Mesenteric fat pad (tissue), 1 donor: Measurements from ENCODE around the gene MYO1E. TPM values are rescaled to one million over a fixed set of nuclear protein-coding genes. Genes with fewer than 3 reads are reported as not detected.
"Not testable (repeated sequence)": the region's sequence is repeated elsewhere in the genome, so short reads cannot be mapped to it uniquely, and the experiment has no call there.

Source experiments
- DNase-seq: peaks from one replicate; pipeline ENCODE4 v3.0.0-alpha.2; 2020; ENCODE audit warnings: low spot score
- total RNA-seq: library from RNA; stranded (reverse); fragmentation: NEBNext Ultra II Directional; extraction: Animal tissue kit (Norgen Biotek cat#: 25700); gene quantifications from one replicate; pipeline ENCODE4 v1.2.1, GENCODE V29; 2021
- donor health status: DM: yes; HTN: yes; CAD: no.

The MYO1E gene
- total RNA-seq, 1 donor from 2014 or later, result 68.7 TPM

GRCh38 chr15:59387196-59387878 is 14.7 kb upstream of the MYO1E start:
- DNase-seq, result not testable (repeated sequence)

DNA sequence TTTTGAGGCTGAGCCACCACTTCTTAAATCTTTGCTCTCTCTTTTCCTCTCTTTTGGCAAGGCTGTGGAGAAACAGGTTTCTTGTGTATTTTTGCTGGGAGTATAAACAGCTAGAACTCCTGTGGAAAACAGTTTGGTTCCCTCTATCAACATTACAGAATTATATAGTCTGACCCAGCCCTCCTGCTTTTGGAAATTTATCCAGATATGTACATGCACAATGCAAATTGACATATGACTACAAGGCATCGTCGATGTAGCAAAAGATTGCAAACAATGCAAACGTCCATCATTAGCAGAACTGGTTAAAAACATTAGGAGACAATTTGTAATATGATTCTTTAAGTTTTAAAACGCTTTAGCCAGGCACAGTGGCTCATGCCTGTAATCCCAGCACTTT is 12.5 kb upstream of the MYO1E start:
- no peak for DNase-seq

DNA sequence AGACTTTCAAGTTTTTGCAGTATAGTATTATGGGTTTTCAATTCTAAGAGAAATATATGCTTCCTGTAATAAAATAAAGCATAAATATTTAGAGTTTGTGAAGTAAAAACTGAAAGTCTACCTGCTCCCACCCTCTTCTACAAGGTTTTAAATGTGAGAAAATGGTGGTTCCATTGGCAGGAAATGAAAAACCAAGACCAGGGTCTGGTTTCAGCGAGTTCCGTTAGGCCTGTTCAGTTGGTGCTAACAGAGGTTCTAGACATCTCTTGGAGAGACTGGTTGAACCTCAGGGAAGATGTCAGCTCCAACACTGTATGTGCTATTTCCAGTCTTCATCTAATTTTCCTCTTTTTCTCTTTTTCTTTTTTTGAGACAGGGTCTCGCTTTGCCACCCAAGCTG is 11.8 kb upstream of the MYO1E start:
- DNase-seq, result no peak

- no peak for DNase-seq
Observed at GRCh38 chr15:59380902-59381610, 8.4 kb upstream of the MYO1E start.

GRCh38 chr15:59379531-59379930 is 6.9 kb upstream of the MYO1E start:
- no peak for DNase-seq

DNA sequence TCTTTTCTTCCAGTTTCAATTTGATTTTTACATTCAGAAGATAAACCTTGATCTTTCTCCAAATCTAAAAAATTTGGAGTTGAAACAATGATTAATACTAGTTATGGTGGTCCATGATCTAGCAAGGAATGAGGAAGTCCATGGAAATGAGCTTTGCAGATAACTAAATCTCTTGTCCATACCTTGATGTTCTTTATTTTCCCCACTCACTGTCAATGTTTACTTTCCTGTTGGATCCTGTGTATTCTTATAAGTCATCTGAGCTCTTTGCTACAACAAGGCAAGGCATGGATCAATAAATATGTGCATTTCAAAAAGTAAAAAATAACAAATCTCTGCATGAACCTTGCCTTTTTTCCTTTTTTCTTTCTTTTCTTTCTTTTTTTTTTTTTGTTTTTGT is 6.2 kb upstream of the MYO1E start:
- DNase-seq, result no peak

GRCh38 chr15:59377924-59378323 is 5.3 kb upstream of the MYO1E start:
- no peak for DNase-seq

- no peak for DNase-seq
Observed at GRCh38 chr15:59376733-59377132, 4.1 kb upstream of the MYO1E start.

DNA sequence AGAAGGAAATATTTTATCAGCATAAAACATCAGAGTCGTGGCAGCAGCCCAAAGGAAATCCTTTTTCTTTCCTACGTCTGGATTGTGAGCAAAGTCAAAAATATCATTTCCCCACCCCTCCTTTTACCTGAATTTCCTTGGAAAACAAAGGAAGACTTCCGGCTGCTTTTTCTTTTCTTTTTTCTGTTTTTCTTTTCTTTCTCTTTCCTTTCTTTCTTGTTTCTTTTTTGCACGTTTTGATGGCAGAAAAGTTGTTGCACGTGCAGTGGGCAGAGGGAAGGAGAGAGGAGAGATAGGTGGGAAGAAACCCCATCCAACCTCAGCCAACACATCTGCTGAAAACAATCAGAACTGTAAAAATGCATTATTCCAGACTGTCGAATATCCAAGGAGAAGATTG is 544 bp upstream of the MYO1E start:
- no peak for DNase-seq

GRCh38 chr15:59371458-59372351 is 966 bp downstream of the MYO1E start:
- no peak for DNase-seq

DNA sequence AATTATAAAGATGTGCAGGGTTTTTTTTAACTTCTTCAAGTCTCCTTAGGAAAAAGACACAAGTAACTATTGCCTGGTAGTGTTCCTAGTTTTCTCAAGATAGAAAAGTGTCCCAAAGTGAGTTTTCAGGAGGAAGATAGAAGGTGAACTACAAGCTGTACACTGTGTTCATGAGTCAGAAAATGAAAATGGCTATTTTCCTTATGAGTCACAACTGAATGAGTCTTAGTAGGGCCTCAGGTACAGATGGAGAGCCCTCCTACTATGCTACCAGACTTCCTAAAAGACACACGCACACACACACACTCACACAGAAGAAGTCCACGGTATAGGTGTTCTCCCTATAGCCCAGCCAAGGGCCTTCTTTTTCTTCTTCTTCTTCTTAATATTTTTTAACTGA is 3.1 kb downstream of the MYO1E start:
- no peak for DNase-seq

DNA sequence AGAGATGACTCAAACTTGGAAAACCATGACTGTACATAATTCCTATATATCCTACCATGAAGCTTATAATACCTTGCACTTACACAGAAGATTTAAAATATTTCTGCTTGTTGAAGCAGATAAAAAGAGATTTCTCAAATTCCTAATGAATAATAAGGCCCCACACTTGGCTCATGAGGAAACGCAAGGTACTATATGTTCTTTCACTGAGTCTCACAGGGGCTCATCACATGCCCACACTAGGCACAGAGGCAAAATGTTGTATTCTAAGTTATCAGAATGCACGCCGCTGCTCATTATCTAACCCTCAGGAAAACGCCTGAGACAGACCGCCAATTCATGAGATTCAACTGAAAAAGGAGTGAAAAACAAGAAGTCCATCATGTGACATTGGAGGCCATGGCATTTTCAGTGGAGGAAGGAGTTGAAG is 5.6 kb downstream of the MYO1E start:
- no peak for DNase-seq

DNA sequence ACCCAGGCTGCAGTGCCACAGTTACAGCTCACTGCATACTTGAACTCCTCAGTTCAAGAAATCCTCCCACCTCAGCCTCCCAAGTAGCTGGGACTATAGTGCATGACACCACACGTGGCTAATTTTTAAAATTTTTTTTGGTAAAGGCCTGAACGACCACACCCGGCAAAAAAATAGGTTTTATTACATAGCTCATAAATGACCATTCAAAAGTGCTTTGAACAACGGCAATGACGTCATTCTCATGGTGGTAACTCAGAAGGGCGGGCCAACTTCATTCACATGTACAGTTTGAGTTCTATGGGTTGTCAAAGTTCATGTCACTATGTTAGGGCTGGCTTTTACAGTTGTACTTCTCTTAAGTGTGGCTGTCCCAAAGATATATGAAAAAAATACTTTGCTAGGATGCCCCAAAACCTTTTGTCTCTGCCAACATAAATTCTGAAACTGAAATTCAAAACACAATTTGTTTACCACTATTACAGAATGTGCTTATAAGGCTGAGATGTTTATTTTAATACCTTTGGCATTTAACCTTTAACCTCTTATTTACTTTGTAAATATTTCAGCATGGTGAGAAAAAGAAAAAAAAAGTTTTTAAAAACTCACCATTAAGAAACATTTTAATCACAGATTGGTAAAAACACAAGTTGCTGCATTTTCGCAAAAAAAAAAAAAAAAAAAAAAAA is 6.2 kb downstream of the MYO1E start:
- no peak for DNase-seq

DNA sequence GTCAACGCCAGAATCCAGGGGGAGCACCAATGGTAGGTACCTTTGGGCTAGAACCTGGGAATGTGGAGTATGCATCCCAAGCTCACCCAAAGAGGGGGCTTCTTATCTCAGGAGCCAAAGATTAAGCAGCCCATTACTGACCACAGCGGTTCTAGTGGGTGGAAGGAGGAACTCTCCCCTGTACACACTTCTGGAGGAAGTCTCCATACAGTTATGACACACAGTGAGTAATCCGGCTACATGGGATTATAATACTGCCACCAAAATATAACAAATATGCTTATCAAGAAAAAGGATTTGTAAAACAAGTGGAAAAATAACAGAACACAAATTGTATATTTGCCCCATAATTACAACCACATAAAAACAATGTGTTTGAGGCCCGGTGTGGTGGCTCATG is 8.4 kb downstream of the MYO1E start:
- DNase-seq, result no peak

- DNase-seq, result no peak
Observed at GRCh38 chr15:59362331-59362730, 10.3 kb downstream of the MYO1E start.

- no peak for DNase-seq
Observed at GRCh38 chr15:59360896-59361295, 11.8 kb downstream of the MYO1E start.

GRCh38 chr15:59360305-59360704 is 12.4 kb downstream of the MYO1E start:
- no peak for DNase-seq

DNA sequence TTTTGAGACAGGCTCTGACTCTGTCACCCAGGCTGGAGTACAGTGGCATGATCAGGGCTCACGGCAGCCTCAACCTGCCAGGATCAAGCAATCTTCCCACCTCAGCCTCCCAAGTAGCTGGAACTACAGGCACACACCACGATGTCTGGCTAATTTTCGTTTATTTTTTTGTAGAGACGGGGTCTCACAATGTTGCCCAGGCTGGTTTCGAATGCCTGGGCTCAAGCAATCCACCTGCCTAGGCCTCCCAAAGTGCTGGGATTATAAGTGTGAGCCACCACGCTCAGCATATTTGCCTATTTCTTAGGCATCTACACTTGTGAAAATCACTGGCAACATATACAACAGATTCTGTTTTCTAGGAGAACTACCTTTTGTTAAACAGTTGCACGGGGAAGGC is 16.9 kb downstream of the MYO1E start:
- DNase-seq, result no peak

GRCh38 chr15:59354417-59355031 is 18.1 kb downstream of the MYO1E start:
- DNase-seq, result no peak

DNA sequence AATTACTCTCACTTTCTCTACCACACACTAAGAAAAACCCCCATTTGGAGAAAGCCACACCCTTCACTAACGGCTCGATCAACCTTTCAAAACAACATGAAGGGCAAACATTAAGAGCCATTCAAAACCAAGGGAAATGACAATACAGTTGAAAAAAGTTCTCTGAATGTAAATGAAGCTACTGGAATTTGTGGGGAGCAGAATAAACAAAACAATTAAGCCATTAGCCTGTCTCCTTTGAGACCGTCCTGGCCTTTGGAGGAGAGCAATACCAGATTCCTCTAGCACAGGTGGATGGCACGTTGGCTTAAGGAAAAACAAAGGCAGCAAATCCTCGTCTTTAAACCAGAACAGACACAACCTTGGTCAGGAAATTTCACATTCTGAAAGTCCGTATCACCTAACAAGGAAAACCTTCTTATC is 18.7 kb downstream of the MYO1E start:
- no peak for DNase-seq

GRCh38 chr15:59352683-59353082 is 20.0 kb downstream of the MYO1E start:
- no peak for DNase-seq
